ENCODE data around the gene EPHA3.

EPHA3 gene

DNA sequence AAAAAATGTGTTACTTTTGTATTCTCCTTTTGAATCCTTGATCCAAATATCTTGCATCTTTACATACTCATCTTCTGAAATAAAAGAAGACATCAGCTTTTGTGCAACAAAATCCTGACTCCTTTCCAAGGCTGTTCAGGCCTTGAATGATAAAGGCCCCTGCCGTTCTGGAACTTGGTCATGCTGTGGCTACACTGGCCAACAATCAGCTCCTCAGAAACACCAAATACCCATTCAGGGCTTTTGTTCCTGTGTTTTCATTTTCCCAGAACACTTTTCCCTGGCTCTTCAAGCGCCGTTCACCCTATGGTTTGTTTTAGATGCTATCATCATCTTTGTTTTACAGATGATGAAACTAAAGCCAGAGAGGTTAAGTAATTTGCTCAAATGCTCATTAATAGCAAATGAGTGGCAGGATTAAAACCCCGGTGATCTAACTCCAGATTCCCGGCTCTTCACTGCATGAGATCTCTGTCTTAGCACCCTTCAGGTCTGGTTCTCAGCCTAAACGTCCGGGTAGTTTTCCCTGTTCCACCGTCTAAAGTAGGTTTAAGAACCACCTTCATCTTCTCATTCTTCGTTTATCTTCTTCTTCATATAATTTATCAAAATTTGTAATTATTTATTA is 58.3 kb downstream of the EPHA3 start:
- no peaks in the 10 kb centered on the region for H3K27me3 Mint-ChIP-seq
- no peak for ATAC-seq (replicated peaks)
- H3K27ac Mint-ChIP-seq = no peak overlapping the region
- no peaks in the 10 kb centered on the region for H3K36me3 Mint-ChIP-seq (ENCODE audit: insufficient read depth)
- DNase-seq = no peak
- no peak overlapping the region for H3K4me3 Mint-ChIP-seq
- H3K4me1 Mint-ChIP-seq (ENCODE audit: low read depth in 2 of 2) = no peaks in the 10 kb centered on the region
- H3K9me3 Mint-ChIP-seq = peaks cover 5 to 21% of the 10 kb centered on the region in 2 donors

DNA sequence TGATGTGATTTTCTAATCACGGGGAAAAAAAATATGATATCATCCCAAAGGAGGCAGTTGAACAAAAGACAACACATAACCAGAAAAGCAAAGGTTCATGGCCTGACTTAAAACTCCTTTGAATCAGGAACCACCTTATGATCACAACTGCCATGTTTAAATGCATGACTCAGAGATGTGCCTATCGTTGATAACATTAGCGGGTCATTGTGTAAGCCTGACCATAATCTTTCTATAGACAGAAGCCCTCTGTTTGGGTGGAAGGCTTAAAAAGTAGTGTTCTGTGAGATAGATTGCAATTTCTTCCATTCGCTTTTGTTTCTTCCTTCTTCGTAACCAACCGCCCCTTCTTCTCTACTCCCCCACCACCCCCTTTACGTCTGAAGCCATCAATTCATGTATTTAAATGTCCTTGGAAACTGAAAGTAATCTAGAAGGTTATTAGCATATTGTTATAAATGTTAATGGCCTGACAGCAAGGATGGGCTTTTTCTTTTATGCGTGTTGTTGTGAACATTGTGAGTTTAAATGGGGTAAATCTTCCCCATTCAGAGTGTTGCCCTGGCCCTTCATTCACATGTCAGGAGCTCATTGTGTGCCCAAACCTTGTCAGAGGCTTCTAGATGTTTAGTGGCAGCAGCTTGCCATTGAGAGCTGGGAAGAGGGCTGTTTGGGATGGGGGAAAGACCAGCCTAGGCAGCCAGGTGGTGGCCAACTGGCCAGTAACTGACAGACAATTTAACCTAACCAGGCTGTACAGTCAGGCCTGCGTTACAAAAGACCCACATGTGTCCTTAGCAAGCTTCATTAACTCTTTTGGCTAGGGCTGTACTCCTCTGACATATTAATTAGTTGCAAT is 64.5 kb downstream of the EPHA3 start:
- Mint-ChIP-seq H3K9me3 (no peaks in the 10 kb centered on the region), H3K27ac (no peak overlapping the region), H3K36me3 (ENCODE audit: insufficient read depth) (no peaks in the 10 kb centered on the region), H3K27me3 (no peaks in the 10 kb centered on the region), H3K4me1 (ENCODE audit: low read depth in 2 of 2) (no peaks in the 10 kb centered on the region), H3K4me3 (no peak overlapping the region)
- no peak for DNase-seq
- ATAC-seq (replicated peaks) = no peak

GRCh38 chr3:89173546-89173945 is 66.1 kb downstream of the EPHA3 start:
- H3K27me3 Mint-ChIP-seq = no peaks in the 10 kb centered on the region

GRCh38 chr3:89179355-89180001 is 72.1 kb downstream of the EPHA3 start:
- Mint-ChIP-seq H3K4me3 (no peak overlapping the region), H3K36me3 (ENCODE audit: insufficient read depth) (no peaks in the 10 kb centered on the region), H3K9me3 (peaks cover 2 to 22% of the 10 kb centered on the region in 2 donors), H3K4me1 (ENCODE audit: low read depth in 2 of 2) (no peaks in the 10 kb centered on the region), H3K27ac (no peak overlapping the region), H3K27me3 (no peaks in the 10 kb centered on the region)
- no peak for DNase-seq
- ATAC-seq (replicated peaks) = no peak

More at GRCh38 chr3:89173546-89173945, 66.1 kb downstream of the EPHA3 start:
- Mint-ChIP-seq H3K36me3 (ENCODE audit: insufficient read depth) (no peaks in the 10 kb centered on the region), H3K4me1 (ENCODE audit: low read depth in 2 of 2) (no peaks in the 10 kb centered on the region), H3K9me3 (peaks cover 2 to 8% of the 10 kb centered on the region in 2 donors), H3K27ac (no peak overlapping the region), H3K4me3 (no peak overlapping the region)
- ATAC-seq (replicated peaks) (no peak), DNase-seq (no peak)

GRCh38 chr3:89180334-89180733 is 72.9 kb downstream of the EPHA3 start:
- no peak for DNase-seq
- no peak for ATAC-seq (replicated peaks)
- peaks cover 2 to 22% of the 10 kb centered on the region in 2 donors for H3K9me3 Mint-ChIP-seq
- no peaks in the 10 kb centered on the region for H3K4me1 Mint-ChIP-seq (ENCODE audit: low read depth in 2 of 2)
- no peak overlapping the region for H3K4me3 Mint-ChIP-seq
- no peak overlapping the region for H3K27ac Mint-ChIP-seq
- no peaks in the 10 kb centered on the region for H3K27me3 Mint-ChIP-seq
- H3K36me3 Mint-ChIP-seq (ENCODE audit: insufficient read depth) = no peaks in the 10 kb centered on the region

GRCh38 chr3:89182056-89182455 is 74.6 kb downstream of the EPHA3 start:
- Mint-ChIP-seq H3K4me3 (no peak overlapping the region), H3K27ac (no peak overlapping the region), H3K36me3 (ENCODE audit: insufficient read depth) (no peaks in the 10 kb centered on the region), H3K27me3 (no peaks in the 10 kb centered on the region), H3K9me3 (peaks cover 6 to 22% of the 10 kb centered on the region in 2 donors), H3K4me1 (ENCODE audit: low read depth in 2 of 2) (no peaks in the 10 kb centered on the region)
- no peak for DNase-seq
- ATAC-seq (replicated peaks) = no peak

DNA sequence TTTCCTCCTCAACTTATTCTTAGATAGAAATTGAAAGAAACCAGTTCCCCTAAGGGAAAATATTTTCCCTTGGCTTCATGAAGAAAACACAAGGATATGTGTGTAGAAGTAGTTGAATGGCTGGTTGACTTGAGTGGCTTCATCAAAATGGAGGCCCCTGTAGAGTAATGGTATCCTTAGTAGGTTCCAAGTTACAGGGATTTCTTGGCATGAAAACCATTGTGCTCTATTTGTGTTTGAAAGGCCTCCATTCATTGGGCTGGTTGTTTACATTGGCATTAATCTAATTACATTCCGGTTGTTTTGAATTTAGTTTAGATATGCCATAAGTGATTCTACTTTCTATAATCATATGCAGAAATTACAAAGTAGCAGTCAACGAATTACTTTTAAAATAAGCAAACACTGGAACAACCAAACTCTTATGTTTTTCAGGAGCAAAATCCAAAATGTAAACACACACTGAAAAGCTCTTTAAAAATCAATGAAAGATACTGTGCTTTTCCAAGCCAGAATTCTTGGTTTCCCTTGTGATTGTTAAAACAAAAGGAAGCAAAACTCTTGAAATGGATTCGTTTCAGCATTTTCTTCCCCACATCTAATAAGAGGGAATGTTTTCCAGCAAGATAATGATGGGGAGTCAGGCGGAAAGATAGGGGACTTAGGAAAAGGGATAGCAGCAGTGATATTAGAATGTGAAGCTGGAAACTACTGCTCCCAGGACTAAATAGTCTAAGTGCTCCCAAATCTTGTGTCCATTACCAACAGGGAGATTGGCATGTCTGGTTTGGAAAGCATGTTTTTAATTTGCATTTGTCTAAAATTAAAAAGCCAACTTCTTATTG is 77.0 kb downstream of the EPHA3 start:
- Mint-ChIP-seq H3K27ac (no peak overlapping the region), H3K4me1 (ENCODE audit: low read depth in 2 of 2) (no peaks in the 10 kb centered on the region), H3K9me3 (peaks cover 10 to 23% of the 10 kb centered on the region in 2 donors), H3K27me3 (no peaks in the 10 kb centered on the region), H3K4me3 (no peak overlapping the region), H3K36me3 (ENCODE audit: insufficient read depth) (no peaks in the 10 kb centered on the region)
- no peak for DNase-seq
- ATAC-seq (replicated peaks) = no peak

DNA sequence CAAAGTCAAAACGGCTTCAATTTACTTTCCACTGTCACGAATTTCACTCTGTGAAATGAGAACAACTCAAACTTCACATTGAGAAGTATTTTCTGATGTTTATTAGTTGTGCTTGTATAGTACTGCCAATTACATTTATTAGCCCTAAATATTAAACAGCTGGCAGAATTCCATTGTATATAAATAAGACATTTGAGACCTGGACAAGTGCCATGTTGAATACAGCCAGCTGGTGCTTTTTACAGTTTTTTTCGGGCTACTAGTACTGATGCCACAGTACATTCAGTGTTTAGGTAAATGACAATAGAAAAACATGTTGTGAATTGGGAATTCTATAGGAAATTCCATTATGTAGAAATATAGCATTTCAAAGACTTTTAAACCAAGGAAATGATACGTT is 79.0 kb downstream of the EPHA3 start:
- no peak overlapping the region for H3K4me3 Mint-ChIP-seq
- ATAC-seq (replicated peaks) = no peak
- no peak overlapping the region for H3K27ac Mint-ChIP-seq
- no peaks in the 10 kb centered on the region for H3K36me3 Mint-ChIP-seq (ENCODE audit: insufficient read depth)
- no peak for DNase-seq
- no peaks in the 10 kb centered on the region for H3K4me1 Mint-ChIP-seq (ENCODE audit: low read depth in 2 of 2)
- H3K27me3 Mint-ChIP-seq = no peaks in the 10 kb centered on the region
- H3K9me3 Mint-ChIP-seq = peaks cover 14 to 23% of the 10 kb centered on the region in 2 donors

GRCh38 chr3:89198591-89198990 is 91.2 kb downstream of the EPHA3 start:
- Mint-ChIP-seq H3K27me3 (no peaks in the 10 kb centered on the region), H3K4me1 (ENCODE audit: low read depth in 2 of 2) (no peaks in the 10 kb centered on the region), H3K36me3 (ENCODE audit: insufficient read depth) (no peaks in the 10 kb centered on the region), H3K4me3 (no peak overlapping the region), H3K27ac (no peak overlapping the region), H3K9me3 (peaks cover 7 to 18% of the 10 kb centered on the region in 2 donors)
- ATAC-seq (replicated peaks) (no peak), DNase-seq (no peak)

DNA sequence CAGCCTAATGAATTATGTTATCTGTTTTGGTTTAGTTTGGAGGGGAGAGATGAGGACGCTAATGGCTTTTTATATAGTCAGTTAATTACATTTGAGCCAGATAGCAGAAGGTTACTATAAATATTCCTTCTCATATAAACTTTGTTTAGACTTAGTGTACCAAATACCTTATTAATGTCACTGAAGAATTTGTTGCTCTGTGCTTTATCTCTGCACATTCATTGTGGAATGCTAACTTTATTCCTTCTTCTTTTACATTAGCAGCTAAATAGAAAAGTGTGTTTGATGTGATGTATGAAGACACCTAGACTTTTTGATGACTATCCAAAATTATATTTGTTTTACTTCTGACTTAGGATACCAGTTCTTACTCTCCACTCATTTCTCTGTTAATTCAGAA is 105.2 kb downstream of the EPHA3 start:
- Mint-ChIP-seq H3K27ac (no peak overlapping the region), H3K9me3 (peaks cover 2 to 8% of the 10 kb centered on the region in 2 donors), H3K4me3 (no peak overlapping the region), H3K4me1 (ENCODE audit: low read depth in 2 of 2) (no peaks in the 10 kb centered on the region), H3K27me3 (no peaks in the 10 kb centered on the region), H3K36me3 (ENCODE audit: insufficient read depth) (peaks cover 2% of the 10 kb centered on the region)
- no peak for DNase-seq
- no peak for ATAC-seq (replicated peaks)

GRCh38 chr3:89216016-89216739 is 108.8 kb downstream of the EPHA3 start:
- no peak overlapping the region for H3K27ac Mint-ChIP-seq
- no peak for DNase-seq
- no peak overlapping the region for H3K4me3 Mint-ChIP-seq
- H3K4me1 Mint-ChIP-seq (ENCODE audit: low read depth in 2 of 2) = no peaks in the 10 kb centered on the region
- H3K27me3 Mint-ChIP-seq = no peaks in the 10 kb centered on the region
- no peak for ATAC-seq (replicated peaks)
- H3K36me3 Mint-ChIP-seq (ENCODE audit: insufficient read depth) = peaks cover 2% of the 10 kb centered on the region
- H3K9me3 Mint-ChIP-seq = peaks cover 0 to 7% of the 10 kb centered on the region in 2 donors

DNA sequence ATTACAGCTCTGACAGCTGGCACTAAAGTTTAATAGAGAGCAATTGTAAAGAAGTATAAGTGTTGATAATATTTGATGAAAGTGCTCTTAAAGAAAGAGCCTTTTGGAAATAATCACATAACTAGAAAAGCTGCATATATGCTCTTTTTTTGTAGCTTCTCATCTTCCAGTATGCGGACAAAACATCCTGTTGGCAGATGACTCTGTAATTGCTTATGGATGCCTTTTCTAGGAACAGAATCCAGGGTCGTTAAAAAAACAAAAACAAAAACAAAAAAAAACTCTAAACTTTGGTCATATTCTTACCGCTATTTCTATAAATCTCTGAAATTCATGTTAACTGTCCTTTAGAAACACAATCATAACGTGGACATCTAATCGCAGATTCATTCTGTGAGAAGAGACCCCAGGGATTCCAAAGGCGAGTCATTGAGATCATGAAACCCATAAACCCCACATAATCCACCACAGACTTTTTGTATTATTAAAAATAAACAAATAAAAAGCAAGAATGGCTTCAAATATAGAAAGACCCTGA is 109.8 kb downstream of the EPHA3 start:
- no peak for ATAC-seq (replicated peaks)
- no peaks in the 10 kb centered on the region for H3K27me3 Mint-ChIP-seq
- no peak overlapping the region for H3K27ac Mint-ChIP-seq
- no peaks in the 10 kb centered on the region for H3K36me3 Mint-ChIP-seq (ENCODE audit: insufficient read depth)
- peaks cover 0 to 7% of the 10 kb centered on the region in 2 donors for H3K9me3 Mint-ChIP-seq
- DNase-seq = no peak
- no peaks in the 10 kb centered on the region for H3K4me1 Mint-ChIP-seq (ENCODE audit: low read depth in 2 of 2)
- H3K4me3 Mint-ChIP-seq = no peak overlapping the region

Measured in effector memory CD8-positive, alpha-beta T cell (primary cell).